HG02885 (cell line): ENCODE results near the gene ABL1.
A peak's percentile ranks its signal among the peaks of the same experiment; 100 is the strongest.

Experiments
- ATAC-seq: cut with Tn5 transposase; IDR thresholded peaks from one replicate; pipeline ENCODE4 v1.9.1; 2021; ENCODE audit warnings: mild to moderate bottlenecking; ENCODE audit not compliant: unreplicated experiment, poor library complexity

Gene ABL1

GRCh38 chr9:130927995-130928900 is 93.2 kb downstream of the ABL1 start:
- ATAC-seq = no peak

- ATAC-seq = no peak
Observed at GRCh38 chr9:130929571-130930038, 94.6 kb downstream of the ABL1 start.

- no peak for ATAC-seq
Observed at GRCh38 chr9:130930132-130930803, 95.2 kb downstream of the ABL1 start.

GRCh38 chr9:130930804-130931349 is 95.8 kb downstream of the ABL1 start:
- no peak for ATAC-seq

GRCh38 chr9:130931508-130932254 is 96.6 kb downstream of the ABL1 start:
- peak; percentile 40 for ATAC-seq

- ATAC-seq = no peak
Observed at GRCh38 chr9:130932255-130933079, 97.4 kb downstream of the ABL1 start.

- ATAC-seq = no peak
Observed at GRCh38 chr9:130933114-130934046, 98.3 kb downstream of the ABL1 start.

- no peak for ATAC-seq
Observed at GRCh38 chr9:130934246-130934645, 99.2 kb downstream of the ABL1 start.

- ATAC-seq = no peak
Observed at GRCh38 chr9:130934702-130935647, 99.9 kb downstream of the ABL1 start.

GRCh38 chr9:130935648-130936271 is 100.7 kb downstream of the ABL1 start:
- ATAC-seq = no peak

GRCh38 chr9:130936285-130937117 is 101.4 kb downstream of the ABL1 start:
- ATAC-seq = no peak
